Lung microvascular endothelial cell (primary cell): ENCODE results near the gene HSPB8. TPM values are rescaled to one million over a fixed set of nuclear protein-coding genes. Genes with fewer than 3 reads are reported as not detected.

Experiments used
- total RNA-seq: library from RNA; depleted of rRNA; stranded (reverse); fragments of >200 nt; gene quantifications from 2 replicates; pipeline ENCODE4 v1.2.1, GENCODE V29; 2014

The HSPB8 gene
- total RNA-seq, 1 donor from 2014 or later: 1.4 TPM

Other genes starting within 250 kb of the HSPB8 start
- gene SRRM4, start 197.4 kb upstream of the HSPB8 start, total RNA-seq: not detected in 2 replicates
- not detected in 2 replicates for gene CCDC60, start 155.8 kb downstream of the HSPB8 start, total RNA-seq